HCT116 (cell line): ENCODE measurements around the gene PCSK6. TPM values are rescaled to one million over a fixed set of nuclear protein-coding genes. Genes with fewer than 3 reads are reported as not detected.

Experiments
- ATAC-seq: fragments of 200-7000 bp; cut with Tn5 transposase; 2 replicates; pipeline ENCODE4 v1.9.1; 2020; ENCODE audit warnings: mild to moderate bottlenecking, moderate library complexity
- BruUV-seq: library from RNA; stranded (reverse); fragments of 400-500 nt; replicated peaks from 2 replicates; lab custom pipeline; 2021; lab: Mats Ljungman, UMichigan
- CTCF ChIA-PET: fragments of 300-600 bp; sonication (Branson Sonifier 250); formaldehyde crosslinking; loops from one replicate; lab custom pipeline; 2021; ENCODE audit warnings: antibody characterized with exemption; lab: Charles Lee
- POLR2A ChIA-PET: fragments of 300-600, 350-600 bp; sonication (Branson Sonifier 250); formaldehyde crosslinking; loops from one replicate; lab custom pipeline; 2021; ENCODE audit warnings: antibody characterized with exemption; lab: Charles Lee
- RAD21 ChIA-PET, 2 experiments: fragments of 300-600 bp; sonication (Branson Sonifier 250); formaldehyde crosslinking; loops; one replicate each; lab custom pipeline; 2023; ENCODE audit warnings: low total read pairs in 2 of 2; ENCODE audit not compliant: uncharacterized antibody in 2 of 2, unreplicated experiment in 2 of 2, low non-redundant PET in 1 of 2; lab: Charles Lee
- DNase-seq: peaks from one replicate; pipeline ENCODE4 v3.0.0-alpha.2; 2010; ENCODE audit warnings: low read depth, low spot score
- H2AFZ ChIP-seq: fragments of 200-600 bp; shearing (Covaris generic), sonication (generic); 2 replicates; pipeline ENCODE4 v1.6.1; 2017; ENCODE audit warnings: low read depth, mixed run types, mixed read lengths, antibody characterized with exemption, low read length; ENCODE audit not compliant: poor library complexity, severe bottlenecking
- H3K27ac ChIP-seq: 2 replicates; pipeline ENCODE4 v1.5.1; 2012; ENCODE audit warnings: low read depth, low read length
- H3K27me3 ChIP-seq: fragments of 200-600 bp; sonication (generic); 2 replicates; pipeline ENCODE4 v1.6.1; 2016; ENCODE audit warnings: mixed run types, low read length, mixed read lengths; ENCODE audit not compliant: insufficient read depth
- H3K36me3 ChIP-seq, 2 experiments: fragments of 200-500 bp in 1 of 2; fragments of 200-600 bp in 1 of 2; sonication (Bioruptor generic) in 1 of 2; sonication (generic) in 1 of 2; 2 replicates each; pipeline versions ENCODE4 v1.5.1 to v1.6.1; 2014 to 2016; ENCODE audit warnings: low read length in 2 of 2, inconsistent platforms in 1 of 2, mixed read lengths in 1 of 2, mixed run types in 1 of 2; ENCODE audit not compliant: insufficient read depth in 2 of 2, control insufficient read depth in 1 of 2
- H3K4me1 ChIP-seq, 2 experiments: fragments of 200-600 bp in 1 of 2; sonication (generic) in 1 of 2; 2 replicates each; pipeline versions ENCODE4 v1.5.1 to v1.6.1; 2012 to 2017; ENCODE audit warnings: low read length in 2 of 2, inconsistent platforms in 1 of 2, mild to moderate bottlenecking in 1 of 2, mixed read lengths in 1 of 2, mixed run types in 1 of 2, moderate library complexity in 1 of 2; ENCODE audit not compliant: insufficient read depth in 2 of 2, control insufficient read depth in 1 of 2
- H3K4me2 ChIP-seq: fragments of 200-600 bp; sonication (generic); 2 replicates; pipeline ENCODE4 v1.6.1; 2017; ENCODE audit warnings: mixed run types, low read length, mixed read lengths
- H3K4me3 ChIP-seq, 2 experiments: fragments of 200-600 bp in 1 of 2; sonication (generic) in 1 of 2; replicated peaks in 1 of 2; 2 replicates each; pipeline ENCODE4 v1.5.1; 2011 to 2016; ENCODE audit warnings: low read length in 2 of 2, control low read depth in 1 of 2, low read depth in 1 of 2, mild to moderate bottlenecking in 1 of 2, mixed read lengths in 1 of 2, mixed run types in 1 of 2
- H3K79me2 ChIP-seq: fragments of 200-600 bp; sonication (generic); 2 replicates; pipeline ENCODE4 v1.6.1; 2017; ENCODE audit warnings: mild to moderate bottlenecking, mixed run types, low read length, moderate library complexity, mixed read lengths; ENCODE audit not compliant: insufficient read depth
- H3K9ac ChIP-seq: fragments of 200-600 bp; sonication (generic); 2 replicates; pipeline ENCODE4 v1.6.1; 2016; ENCODE audit warnings: low read length, mixed read lengths
- H3K9me2 ChIP-seq: fragments of 200-600 bp; sonication (generic), shearing (Covaris generic); 2 replicates; pipeline ENCODE4 v1.6.1; 2017; ENCODE audit warnings: mixed run types, mild to moderate bottlenecking, moderate library complexity; ENCODE audit not compliant: insufficient read depth
- H3K9me3 ChIP-seq, 2 experiments: fragments of 200-500 bp in 1 of 2; fragments of 200-600 bp in 1 of 2; sonication (Bioruptor generic) in 1 of 2; sonication (generic) in 1 of 2; 2 replicates each; pipeline ENCODE4 v1.6.1; 2014 to 2017; ENCODE audit warnings: low read length in 2 of 2, mixed read lengths in 2 of 2, inconsistent platforms in 1 of 2, low read depth in 1 of 2, mild to moderate bottlenecking in 1 of 2, mixed run types in 1 of 2, moderate library complexity in 1 of 2; ENCODE audit not compliant: control insufficient read depth in 1 of 2, insufficient read depth in 1 of 2
- H4K20me1 ChIP-seq: fragments of 200-600 bp; sonication (generic), shearing (Covaris generic); 2 replicates; pipeline ENCODE4 v1.6.1; 2017; ENCODE audit warnings: mixed run types, mild to moderate bottlenecking, moderate library complexity; ENCODE audit not compliant: insufficient read depth
- CTCF ChIP-seq, 3 experiments: fragments of 200-600 bp in 1 of 3; sonication (generic) in 1 of 3; IDR thresholded peaks in 2 of 3; conservative IDR thresholded peaks in 1 of 3; 2 replicates each; pipeline ENCODE4 v1.5.1; 2012 to 2017; ENCODE audit warnings: low read depth in 2 of 3, low read length in 2 of 3, antibody characterized with exemption in 1 of 3, borderline replicate concordance in 1 of 3, control low read depth in 1 of 3, mild to moderate bottlenecking in 1 of 3, mixed read lengths in 1 of 3, mixed run types in 1 of 3, moderate library complexity in 1 of 3; ENCODE audit not compliant: insufficient read depth in 1 of 3
- FOSL1 ChIP-seq: IDR thresholded peaks from 2 replicates; pipeline ENCODE4 v1.6.1; 2012; ENCODE audit warnings: low read depth
- MAX ChIP-seq: IDR thresholded peaks from 2 replicates; pipeline ENCODE4 v1.6.1; 2012
- RAD21 ChIP-seq: IDR thresholded peaks from 2 replicates; pipeline ENCODE4 v1.6.1; 2012; ENCODE audit warnings: low read depth, mild to moderate bottlenecking
- REST ChIP-seq: IDR thresholded peaks from 2 replicates; pipeline ENCODE4 v1.6.1; 2012; ENCODE audit warnings: low read depth
- SIN3A ChIP-seq: IDR thresholded peaks from 2 replicates; pipeline ENCODE4 v1.6.1; 2012; ENCODE audit warnings: low read depth
- YY1 ChIP-seq: IDR thresholded peaks from 2 replicates; pipeline ENCODE4 v1.6.1; 2011; ENCODE audit warnings: low read length, low read depth, moderate library complexity, mild to moderate bottlenecking; ENCODE audit not compliant: insufficient replicate concordance; ENCODE audit errors: extremely low read depth
- intact Hi-C: fragments of 100-400 bp; cut with micrococcal nuclease; formaldehyde crosslinking; loops from 2 replicates; pipeline ENCODE4 v1.10.0; 2022
- total RNA-seq: library from RNA; stranded (reverse); gene quantifications from one replicate; pipeline ENCODE4 v1.2.1, GENCODE V29; 2021; ENCODE audit not compliant: unreplicated experiment

Gene PCSK6
- total RNA-seq, 1 experiment from 2014 or later = 13.5 TPM

- no peaks in the 10 kb centered on the region for H3K9me3 ChIP-seq
- RAD21 ChIA-PET = no interaction called here
- ATAC-seq = no peak
- CTCF ChIA-PET = no interaction called here
- no TSS peak for BruUV-seq
- intact Hi-C loops = no loop called here
- no peak for DNase-seq
- no peaks in the 10 kb centered on the region for H3K9me2 ChIP-seq
- no peak overlapping the region for H3K4me3 ChIP-seq
- H3K36me3 ChIP-seq = no peaks in the 10 kb centered on the region; a peak in 1 of 4 replicates
- POLR2A ChIA-PET = no interaction called here
- no peaks in the 10 kb centered on the region for H4K20me1 ChIP-seq
- H3K27ac ChIP-seq = no peak overlapping the region
- H3K79me2 ChIP-seq = peaks cover 5% of the 10 kb centered on the region; the same call in 1 of the 2 replicates
- H3K9ac ChIP-seq = no peak overlapping the region
- no peak overlapping the region for H3K4me2 ChIP-seq
- peaks cover 9 to 20% of the 10 kb centered on the region in 2 experiments; a peak in 3 of 4 replicates for H3K4me1 ChIP-seq
- H3K27me3 ChIP-seq = no peaks in the 10 kb centered on the region
- TF ChIP-seq CTCF (IDR thresholded peaks at IDR 0.05 in 2 of 3, conservative IDR thresholded peaks at IDR 0.05 in 1 of 3; ENCODE audit: borderline replicate concordance in 1 of 3, insufficient read depth in 1 of 3, low read depth in 2 of 3, low read length in 2 of 3) (no peak), RAD21 (no peak), MAX (no peak), FOSL1 (no peak), YY1 (no peak), SIN3A (no peak), REST (no peak)
- no peak overlapping the region for H2AFZ ChIP-seq
Measured at GRCh38 chr15:101483462-101483861, 6.0 kb downstream of the PCSK6 start.
